Measurements from ENCODE around the gene PTH1R. TPM values are rescaled to one million over a fixed set of nuclear protein-coding genes. Genes with fewer than 3 reads are reported as not detected.

The PTH1R gene
- polyA plus RNA-seq, 1 of the 3 experiments (the other 2 are of a cell fraction) = 0.07 TPM

- WGBS (ENCODE audit: low lambda C conversion rate) = 100% methylated on average over 2 of the region's 6 CpGs
- Histone ChIP-seq H2AFZ (ENCODE audit: low read depth) (no peak overlapping the region), H4K20me1 (ENCODE audit: insufficient read depth) (peaks cover 7% of the 10 kb centered on the region; the same call in 1 of the 2 replicates), H3K27me3 (ENCODE audit: insufficient read depth) (no peaks in the 10 kb centered on the region), H3K36me3 (replicated peaks in 1 of 2; ENCODE audit: control insufficient read depth in 1 of 2, insufficient read depth in 2 of 2, low read length in 1 of 2) (peaks cover 42 to 60% of the 10 kb centered on the region in 2 experiments), H3K9me3 (no peaks in the 10 kb centered on the region), H3K27ac (ENCODE audit: low read depth in 2 of 2, low read length in 1 of 2) (no peak overlapping the region; a peak in 1 of 4 replicates), H3K4me2 (no peak overlapping the region), H3K4me3 (ENCODE audit: low read depth in 2 of 2, low read length in 1 of 2) (no peak overlapping the region), H3F3A (replicated peaks; ENCODE audit: insufficient read depth) (no peaks in the 10 kb centered on the region), H3K9ac (no peak overlapping the region), H3K79me2 (ENCODE audit: insufficient read depth) (peaks cover 40% of the 10 kb centered on the region), H3K4me1 (ENCODE audit: control insufficient read depth in 1 of 2, insufficient read depth in 2 of 2, low read depth in 1 of 2, low read length in 1 of 2) (peaks cover 10 to 11% of the 10 kb centered on the region in 2 experiments; a peak in 2 of 4 replicates), H3K9me2 (no peaks in the 10 kb centered on the region)
- CTCF ChIA-PET = interaction anchor here (1.2 to 4.2 kb wide), 2 partner anchors 72 to 221 kb away, joined by 3 to 18 read pairs; no protein-coding TSS in a partner anchor
- POLR2A ChIA-PET = no interaction called here
- DNase-seq = no peak
- TF ChIP-seq IRF3 (IDR thresholded peaks at IDR 0.05; ENCODE audit: low read depth, low read length) = no peak
- TF ChIP-seq TAF1 (IDR thresholded peaks at IDR 0.05; ENCODE audit: borderline replicate concordance, low read depth, low read length) = no peak
- TF ChIP-seq, protein P1, sequence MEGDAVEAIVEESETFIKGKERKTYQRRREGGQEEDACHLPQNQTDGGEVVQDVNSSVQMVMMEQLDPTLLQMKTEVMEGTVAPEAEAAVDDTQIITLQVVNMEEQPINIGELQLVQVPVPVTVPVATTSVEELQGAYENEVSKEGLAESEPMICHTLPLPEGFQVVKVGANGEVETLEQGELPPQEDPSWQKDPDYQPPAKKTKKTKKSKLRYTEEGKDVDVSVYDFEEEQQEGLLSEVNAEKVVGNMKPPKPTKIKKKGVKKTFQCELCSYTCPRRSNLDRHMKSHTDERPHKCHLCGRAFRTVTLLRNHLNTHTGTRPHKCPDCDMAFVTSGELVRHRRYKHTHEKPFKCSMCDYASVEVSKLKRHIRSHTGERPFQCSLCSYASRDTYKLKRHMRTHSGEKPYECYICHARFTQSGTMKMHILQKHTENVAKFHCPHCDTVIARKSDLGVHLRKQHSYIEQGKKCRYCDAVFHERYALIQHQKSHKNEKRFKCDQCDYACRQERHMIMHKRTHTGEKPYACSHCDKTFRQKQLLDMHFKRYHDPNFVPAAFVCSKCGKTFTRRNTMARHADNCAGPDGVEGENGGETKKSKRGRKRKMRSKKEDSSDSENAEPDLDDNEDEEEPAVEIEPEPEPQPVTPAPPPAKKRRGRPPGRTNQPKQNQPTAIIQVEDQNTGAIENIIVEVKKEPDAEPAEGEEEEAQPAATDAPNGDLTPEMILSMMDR (IDR thresholded peaks at IDR 0.05) = no peak
- TF ChIP-seq, protein P2, sequence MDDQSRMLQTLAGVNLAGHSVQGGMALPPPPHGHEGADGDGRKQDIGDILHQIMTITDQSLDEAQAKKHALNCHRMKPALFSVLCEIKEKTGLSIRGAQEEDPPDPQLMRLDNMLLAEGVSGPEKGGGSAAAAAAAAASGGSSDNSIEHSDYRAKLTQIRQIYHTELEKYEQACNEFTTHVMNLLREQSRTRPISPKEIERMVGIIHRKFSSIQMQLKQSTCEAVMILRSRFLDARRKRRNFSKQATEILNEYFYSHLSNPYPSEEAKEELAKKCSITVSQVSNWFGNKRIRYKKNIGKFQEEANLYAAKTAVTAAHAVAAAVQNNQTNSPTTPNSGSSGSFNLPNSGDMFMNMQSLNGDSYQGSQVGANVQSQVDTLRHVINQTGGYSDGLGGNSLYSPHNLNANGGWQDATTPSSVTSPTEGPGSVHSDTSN (IDR thresholded peaks at IDR 0.05) = no peak
- no peak for TF ChIP-seq YY1 (IDR thresholded peaks at IDR 0.05; ENCODE audit: low read depth)
Measured at GRCh38 chr3:46926447-46926846, 48.9 kb downstream of the PTH1R start.

GRCh38 chr3:46926871-46927717 is 49.6 kb downstream of the PTH1R start:
- no peaks in the 10 kb centered on the region for H3K9me2 ChIP-seq
- H3K4me2 ChIP-seq = no peak overlapping the region
- peaks cover 47% of the 10 kb centered on the region for H3K79me2 ChIP-seq (ENCODE audit: insufficient read depth)
- H3K9ac ChIP-seq = no peak overlapping the region
- peaks cover 7% of the 10 kb centered on the region; the same call in 1 of the 2 replicates for H4K20me1 ChIP-seq (ENCODE audit: insufficient read depth)
- POLR2A ChIA-PET = no interaction called here
- peaks cover 35 to 54% of the 10 kb centered on the region in 2 experiments for H3K36me3 ChIP-seq (replicated peaks in 1 of 2; ENCODE audit: control insufficient read depth in 1 of 2, insufficient read depth in 2 of 2, low read length in 1 of 2)
- no peak overlapping the region for H2AFZ ChIP-seq (ENCODE audit: low read depth)
- no peaks in the 10 kb centered on the region for H3K9me3 ChIP-seq
- H3K4me1 ChIP-seq (ENCODE audit: control insufficient read depth in 1 of 2, insufficient read depth in 2 of 2, low read depth in 1 of 2, low read length in 1 of 2) = peaks cover 16 to 18% of the 10 kb centered on the region in 2 experiments; a peak in 3 of 4 replicates
- CTCF ChIA-PET = interaction anchor here (1.2 to 4.2 kb wide), 4 partner anchors 18 to 222 kb away, joined by 3 to 18 read pairs (median 4); no protein-coding TSS in a partner anchor
- no peak overlapping the region for H3K4me3 ChIP-seq (ENCODE audit: low read depth in 2 of 2, low read length in 1 of 2)
- WGBS (ENCODE audit: low lambda C conversion rate) = 98% methylated on average over 12 of the region's 15 CpGs
- no peaks in the 10 kb centered on the region for H3F3A ChIP-seq (replicated peaks; ENCODE audit: insufficient read depth)
- TF ChIP-seq, protein P2 (IDR thresholded peaks at IDR 0.05) = no peak
- no peak for TF ChIP-seq TEAD4 (IDR thresholded peaks at IDR 0.05; ENCODE audit: borderline replicate concordance, insufficient read depth)
- no peak for TF ChIP-seq EP300 (IDR thresholded peaks at IDR 0.05; ENCODE audit: borderline replicate concordance in 1 of 2, low read depth in 1 of 2, low read length in 1 of 2)
- no peak for TF ChIP-seq POLR2AphosphoS5 (IDR thresholded peaks at IDR 0.05; ENCODE audit: low read depth, low read length)
- no peak for TF ChIP-seq RAD21 (IDR thresholded peaks at IDR 0.05; ENCODE audit: low read length)
- TF ChIP-seq, protein P3, sequence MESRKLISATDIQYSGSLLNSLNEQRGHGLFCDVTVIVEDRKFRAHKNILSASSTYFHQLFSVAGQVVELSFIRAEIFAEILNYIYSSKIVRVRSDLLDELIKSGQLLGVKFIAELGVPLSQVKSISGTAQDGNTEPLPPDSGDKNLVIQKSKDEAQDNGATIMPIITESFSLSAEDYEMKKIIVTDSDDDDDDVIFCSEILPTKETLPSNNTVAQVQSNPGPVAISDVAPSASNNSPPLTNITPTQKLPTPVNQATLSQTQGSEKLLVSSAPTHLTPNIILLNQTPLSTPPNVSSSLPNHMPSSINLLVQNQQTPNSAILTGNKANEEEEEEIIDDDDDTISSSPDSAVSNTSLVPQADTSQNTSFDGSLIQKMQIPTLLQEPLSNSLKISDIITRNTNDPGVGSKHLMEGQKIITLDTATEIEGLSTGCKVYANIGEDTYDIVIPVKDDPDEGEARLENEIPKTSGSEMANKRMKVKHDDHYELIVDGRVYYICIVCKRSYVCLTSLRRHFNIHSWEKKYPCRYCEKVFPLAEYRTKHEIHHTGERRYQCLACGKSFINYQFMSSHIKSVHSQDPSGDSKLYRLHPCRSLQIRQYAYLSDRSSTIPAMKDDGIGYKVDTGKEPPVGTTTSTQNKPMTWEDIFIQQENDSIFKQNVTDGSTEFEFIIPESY (IDR thresholded peaks at IDR 0.05; ENCODE audit: borderline replicate concordance, low read depth) = no peak
- TF ChIP-seq ELF1 (IDR thresholded peaks at IDR 0.05) = no peak
- TF ChIP-seq MXI1 (IDR thresholded peaks at IDR 0.05; ENCODE audit: low read depth, low read length) = no peak
- TF ChIP-seq CHD2 (IDR thresholded peaks at IDR 0.05; ENCODE audit: low read length, partially characterized antibody) = no peak
- no peak for DNase-seq
- no peak overlapping the region; a peak in 1 of 4 replicates for H3K27ac ChIP-seq (ENCODE audit: low read depth in 2 of 2, low read length in 1 of 2)
- no peaks in the 10 kb centered on the region for H3K27me3 ChIP-seq (ENCODE audit: insufficient read depth)

Measured in SK-N-SH (cell line).